SK-N-SH (cell line): Measurements from ENCODE around the gene CALM1. TPM values are rescaled to one million over a fixed set of nuclear protein-coding genes. Genes with fewer than 3 reads are reported as not detected.

Source experiments
- CTCF ChIA-PET: fragments of 300-600, 350-600 bp; formaldehyde crosslinking; extraction: SDS; loops from one replicate; lab custom pipeline; 2021; lab: Yijun Ruan, JAX
- POLR2A ChIA-PET: fragments of 350-600 bp; sonication (Branson Sonifier 250); formaldehyde crosslinking; extraction: SDS; loops from one replicate; lab custom pipeline; 2020; ENCODE audit warnings: antibody characterized with exemption, inconsistent platforms; lab: Yijun Ruan, JAX
- DNase-seq: peaks from one replicate; pipeline ENCODE4 v3.0.0; 2012
- H2AFZ ChIP-seq: fragments of 200-600 bp; sonication (generic); 2 replicates; pipeline ENCODE4 v1.8.1; 2016; ENCODE audit warnings: antibody characterized with exemption, mild to moderate bottlenecking, low read depth
- H3F3A ChIP-seq: fragments of 200-600 bp; sonication (generic); replicated peaks from 2 replicates; pipeline ENCODE3; 2016; ENCODE audit warnings: antibody characterized with exemption, mild to moderate bottlenecking; ENCODE audit not compliant: insufficient read depth
- H3K27ac ChIP-seq, 2 experiments: fragments of 200-500 bp in 1 of 2; fragments of 200-600 bp in 1 of 2; sonication (Bioruptor generic) in 1 of 2; sonication (generic), shearing (Covaris generic) in 1 of 2; 2 replicates each; pipeline versions ENCODE4 v1.5.1 to v1.6.1; 2014 to 2016; ENCODE audit warnings: low read depth in 2 of 2, inconsistent platforms in 1 of 2, low read length in 1 of 2, mild to moderate bottlenecking in 1 of 2, mixed read lengths in 1 of 2
- H3K27me3 ChIP-seq: fragments of 200-600 bp; sonication (generic), shearing (Covaris generic); 2 replicates; pipeline ENCODE4 v1.6.1; 2016; ENCODE audit warnings: mixed run types; ENCODE audit not compliant: insufficient read depth
- H3K36me3 ChIP-seq, 2 experiments: fragments of 200-500 bp in 1 of 2; fragments of 200-600 bp in 1 of 2; sonication (Bioruptor generic) in 1 of 2; sonication (generic) in 1 of 2; replicated peaks in 1 of 2; 2 replicates each; pipeline versions ENCODE3 to v1.5.1; 2014 to 2016; ENCODE audit warnings: low read length in 1 of 2, mild to moderate bottlenecking in 1 of 2; ENCODE audit not compliant: insufficient read depth in 2 of 2, control insufficient read depth in 1 of 2
- H3K4me1 ChIP-seq, 2 experiments: fragments of 200-500 bp in 1 of 2; fragments of 200-600 bp in 1 of 2; sonication (Bioruptor generic) in 1 of 2; sonication (generic), shearing (Covaris generic) in 1 of 2; 2 replicates each; pipeline versions ENCODE4 v1.5.1 to v1.6.1; 2014 to 2016; ENCODE audit warnings: low read depth in 1 of 2, low read length in 1 of 2, mixed run types in 1 of 2; ENCODE audit not compliant: insufficient read depth in 2 of 2, control insufficient read depth in 1 of 2
- H3K4me2 ChIP-seq: fragments of 200-600 bp; sonication (generic), shearing (Covaris generic); 2 replicates; pipeline ENCODE4 v1.6.1; 2017; ENCODE audit warnings: mixed run types
- H3K4me3 ChIP-seq, 2 experiments: fragments of 200-500 bp in 1 of 2; fragments of 200-600 bp in 1 of 2; sonication (Bioruptor generic) in 1 of 2; sonication (generic), shearing (Covaris generic) in 1 of 2; 2 replicates each; pipeline versions ENCODE4 v1.5.1 to v1.8.1; 2014 to 2016; ENCODE audit warnings: low read depth in 2 of 2, inconsistent platforms in 1 of 2, low read length in 1 of 2, mild to moderate bottlenecking in 1 of 2, mixed read lengths in 1 of 2, moderate library complexity in 1 of 2
- H3K79me2 ChIP-seq: fragments of 200-600 bp; sonication (generic); 2 replicates; pipeline ENCODE4 v1.8.1; 2017; ENCODE audit warnings: mild to moderate bottlenecking; ENCODE audit not compliant: insufficient read depth
- H3K9ac ChIP-seq: fragments of 200-600 bp; sonication (generic); 2 replicates; pipeline ENCODE4 v1.6.1; 2017; ENCODE audit warnings: mixed run types
- H3K9me2 ChIP-seq: fragments of 200-600 bp; sonication (generic); 2 replicates; pipeline ENCODE4 v1.6.1; 2017; ENCODE audit warnings: mixed run types
- H3K9me3 ChIP-seq: fragments of 200-600 bp; sonication (generic); 2 replicates; pipeline ENCODE4 v1.6.1; 2017; ENCODE audit warnings: mixed run types, mild to moderate bottlenecking, moderate library complexity
- H4K20me1 ChIP-seq: fragments of 200-600 bp; sonication (generic); 2 replicates; pipeline ENCODE4 v1.6.1; 2017; ENCODE audit warnings: mild to moderate bottlenecking, mixed run types; ENCODE audit not compliant: insufficient read depth
- CHD2 ChIP-seq: fragments of 150-350 bp; IDR thresholded peaks from 2 replicates; pipeline ENCODE4 v1.6.1; 2018; ENCODE audit warnings: low read length; ENCODE audit not compliant: partially characterized antibody
- EZH2phosphoT487 ChIP-seq: fragments of 200-600 bp; sonication (generic); IDR thresholded peaks from 2 replicates; pipeline ENCODE4 v1.6.1; 2017; ENCODE audit warnings: low read depth, mixed run types, mild to moderate bottlenecking, antibody characterized with exemption, moderate library complexity, borderline replicate concordance
- FOSL2 ChIP-seq: IDR thresholded peaks from 2 replicates; pipeline ENCODE4 v1.4.0; 2012; ENCODE audit warnings: low read depth, mild to moderate bottlenecking, moderate library complexity, borderline replicate concordance
- GABPA ChIP-seq: IDR thresholded peaks from 2 replicates; pipeline ENCODE4 v1.4.0; 2012; ENCODE audit warnings: low read depth, mild to moderate bottlenecking
- GATA2 ChIP-seq: sonication (generic); formaldehyde crosslinking; IDR thresholded peaks from 2 replicates; pipeline ENCODE4 v1.5.0; 2020; ENCODE audit warnings: mild to moderate bottlenecking, missing genetic modification reagents
- IRF3 ChIP-seq: fragments of 150-350 bp; IDR thresholded peaks from 2 replicates; pipeline ENCODE4 v1.6.1; 2016; ENCODE audit warnings: mild to moderate bottlenecking, low read depth, low read length
- PBX3 ChIP-seq: IDR thresholded peaks from 2 replicates; pipeline ENCODE4; 2012
- RAD21 ChIP-seq: IDR thresholded peaks from 2 replicates; pipeline ENCODE4 v1.6.1; 2012; ENCODE audit warnings: mild to moderate bottlenecking, low read length
- RCOR1 ChIP-seq: fragments of 150-350 bp; IDR thresholded peaks from 2 replicates; pipeline ENCODE4 v1.6.1; 2017; ENCODE audit warnings: antibody characterized with exemption, low read length
- RFX5 ChIP-seq: IDR thresholded peaks from 2 replicates; pipeline ENCODE4 v1.6.1; 2012; ENCODE audit warnings: mild to moderate bottlenecking, improper control_type of control experiment, low read length
- SMC3 ChIP-seq: IDR thresholded peaks from 2 replicates; pipeline ENCODE4 v1.6.1; 2012; ENCODE audit warnings: low read depth, low read length, improper control_type of control experiment
- TAF1 ChIP-seq: IDR thresholded peaks from 2 replicates; pipeline ENCODE4 v1.6.1; 2012; ENCODE audit warnings: low read depth, mild to moderate bottlenecking, low read length, moderate library complexity, borderline replicate concordance
- TCF12 ChIP-seq: IDR thresholded peaks from 2 replicates; pipeline ENCODE4 v1.4.0; 2012
- USF2 ChIP-seq: fragments of 150-350 bp; IDR thresholded peaks from 2 replicates; pipeline ENCODE4 v1.6.1; 2017; ENCODE audit warnings: antibody characterized with exemption, low read length, low read depth, borderline replicate concordance
- YY1 ChIP-seq: IDR thresholded peaks from 2 replicates; pipeline ENCODE4 v1.4.0; 2012; ENCODE audit warnings: low read depth, mild to moderate bottlenecking
- WGBS: methylation state at CpG from one replicate; pipeline ENCODE4 v1.1.6; 2017; ENCODE audit warnings: low lambda C conversion rate; 5-methylcytosine and 5-hydroxymethylcytosine counted together
- polyA plus RNA-seq, 3 experiments: library from polyadenylated mRNA; depleted of rRNA; stranded (reverse); fragments of >200 nt; gene quantifications; 2 replicates each; pipeline ENCODE4 v1.2.3, GENCODE V29; 2012
- TF ChIP-seq, protein P1 (sequence below): IDR thresholded peaks from 2 replicates; pipeline ENCODE4 v1.4.0; 2012; ENCODE audit warnings: low read depth

Gene CALM1
- polyA plus RNA-seq, 1 of the 3 experiments (the other 2 are of a cell fraction), result 299 TPM

DNA sequence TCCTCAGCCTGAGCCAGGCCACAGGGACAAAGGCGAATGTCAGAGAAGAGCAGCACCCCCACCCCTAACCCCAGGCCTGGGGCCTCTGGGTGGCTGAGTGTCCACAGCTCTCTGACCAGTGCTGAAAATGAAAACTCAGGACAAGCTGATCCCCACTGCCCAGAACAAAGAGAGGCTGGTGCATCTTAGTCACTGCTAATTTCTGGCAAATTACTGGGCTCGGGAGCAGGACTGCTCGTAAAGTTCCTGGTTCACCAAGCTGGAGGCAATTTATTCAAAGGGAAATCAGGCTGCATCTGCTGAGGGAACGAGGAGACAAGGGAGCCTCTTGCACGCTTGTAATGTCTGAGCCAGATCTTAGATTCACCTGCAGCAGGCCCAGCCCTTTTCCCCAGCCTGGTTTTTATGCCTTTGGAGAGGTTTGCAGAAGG lies 43.2 kb downstream of the CALM1 start:
- Histone ChIP-seq H2AFZ (no peak overlapping the region), H4K20me1 (no peaks in the 10 kb centered on the region), H3F3A (no peaks in the 10 kb centered on the region), H3K4me2 (no peak overlapping the region), H3K27ac (peak overlapping the region in 1 of 2 experiments; percentile 51; a peak in 1 of 4 replicates), H3K27me3 (no peaks in the 10 kb centered on the region), H3K4me1 (peaks cover 0 to 30% of the 10 kb centered on the region in 2 experiments; a peak in 2 of 4 replicates), H3K9ac (no peak overlapping the region), H3K9me3 (no peaks in the 10 kb centered on the region), H3K9me2 (no peaks in the 10 kb centered on the region), H3K79me2 (no peaks in the 10 kb centered on the region), H3K4me3 (no peak overlapping the region), H3K36me3 (no peaks in the 10 kb centered on the region)
- POLR2A ChIA-PET, result interaction anchor here (0.6 to 1.0 kb wide), 5 partner anchors 10 to 89 kb away, joined by 3 read pairs; no protein-coding TSS in a partner anchor
- DNase-seq, result no peak
- CTCF ChIA-PET, result interaction anchor here (0.8 to 1.0 kb wide), 2 partner anchors 31 to 40 kb away, joined by 3 read pairs; no protein-coding TSS in a partner anchor
- 56% methylated on average over 5 of the region's 5 CpGs for WGBS
- TF ChIP-seq EZH2phosphoT487 (no peak), IRF3 (no peak), PBX3 (no peak)

GRCh38 chr14:90440592-90440991 lies 43.8 kb downstream of the CALM1 start:
- Histone ChIP-seq H3K27ac (no peak overlapping the region; a peak in 1 of 4 replicates), H3K79me2 (no peaks in the 10 kb centered on the region), H4K20me1 (no peaks in the 10 kb centered on the region), H3K9ac (no peak overlapping the region), H3F3A (no peaks in the 10 kb centered on the region), H3K4me1 (peaks cover 0 to 30% of the 10 kb centered on the region in 2 experiments; a peak in 2 of 4 replicates), H3K9me3 (0 out of 2 replicates have a peak, but pooled peaks cover 2% of the 10 kb centered on the region), H3K36me3 (no peaks in the 10 kb centered on the region), H3K9me2 (0 out of 2 replicates have a peak, but pooled peaks cover 3% of the 10 kb centered on the region), H2AFZ (no peak overlapping the region), H3K4me2 (no peak overlapping the region), H3K4me3 (no peak overlapping the region), H3K27me3 (no peaks in the 10 kb centered on the region)
- TF ChIP-seq SMC3 (no peak), FOSL2 (no peak), RFX5 (no peak), USF2 (no peak), IRF3 (no peak), GABPA (no peak), RCOR1 (no peak), TCF12 (no peak), RAD21 (no peak), CHD2 (no peak), YY1 (no peak), PBX3 (no peak), GATA2 (CRISPR knock-in tag) (no peak), TAF1 (no peak)
- TF ChIP-seq, protein P1, sequence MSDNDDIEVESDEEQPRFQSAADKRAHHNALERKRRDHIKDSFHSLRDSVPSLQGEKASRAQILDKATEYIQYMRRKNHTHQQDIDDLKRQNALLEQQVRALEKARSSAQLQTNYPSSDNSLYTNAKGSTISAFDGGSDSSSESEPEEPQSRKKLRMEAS, result no peak
- POLR2A ChIA-PET, result interaction anchor here (0.6 to 1.0 kb wide), 5 partner anchors 9 to 89 kb away, joined by 3 read pairs; no protein-coding TSS in a partner anchor
- no peak for DNase-seq
- WGBS, result 64% methylated on average over 2 of the region's 2 CpGs
- CTCF ChIA-PET, result interaction anchor here (0.8 to 2.2 kb wide), 3 partner anchors 32 to 257 kb away, joined by 3 to 7 read pairs (median 3); no protein-coding TSS in a partner anchor
